HepG2 (cell line): ENCODE results near the gene IGF2. TPM values are rescaled to one million over a fixed set of nuclear protein-coding genes. Genes with fewer than 3 reads are reported as not detected.

Experiments used
- ATF7-NPFF ChIP-seq: sonication (generic); formaldehyde crosslinking; IDR thresholded peaks from 2 replicates; pipeline ENCODE4 v1.8.1; 2023; ENCODE audit warnings: mild to moderate bottlenecking, low read depth, missing genetic modification reagents, moderate library complexity
- CREBL2 ChIP-seq: sonication (generic); formaldehyde crosslinking; IDR thresholded peaks from 2 replicates; pipeline ENCODE4 v1.8.1; 2023; ENCODE audit warnings: missing genetic modification reagents, mild to moderate bottlenecking, borderline replicate concordance
- FOXP1 ChIP-seq, 2 experiments: fragments of 450-650 bp in 1 of 2; IDR thresholded peaks; 2 replicates each; pipeline ENCODE4 v1.6.1; 2017 to 2018; ENCODE audit warnings: antibody characterized with exemption in 1 of 2
- HMGXB4 ChIP-seq, 2 experiments: sonication (generic) in 1 of 2; formaldehyde crosslinking in 1 of 2; IDR thresholded peaks; 2 replicates each; pipeline versions ENCODE4 v1.4.0 to v1.6.1; 2018 to 2020; ENCODE audit warnings: missing genetic modification reagents in 2 of 2, borderline replicate concordance in 1 of 2, low read depth in 1 of 2, mild to moderate bottlenecking in 1 of 2, missing biosample characterization in 1 of 2
- HNRNPK ChIP-seq: fragments of 200-400 bp; formaldehyde crosslinking; IDR thresholded peaks from 2 replicates; pipeline ENCODE4 v1.6.1; 2018; ENCODE audit warnings: low read length, low read depth, moderate library complexity, mild to moderate bottlenecking; ENCODE audit not compliant: poor library complexity, severe bottlenecking
- JARID2 ChIP-seq: sonication (generic); formaldehyde crosslinking; IDR thresholded peaks from 2 replicates; pipeline ENCODE4 v1.8.1; 2023; ENCODE audit warnings: missing genetic modification reagents, inconsistent platforms; ENCODE audit not compliant: insufficient replicate concordance
- KLF12 ChIP-seq: sonication (generic); formaldehyde crosslinking; IDR thresholded peaks from 2 replicates; pipeline ENCODE4 v1.4.0; 2020; ENCODE audit warnings: missing genetic modification reagents, borderline replicate concordance
- MBD4 ChIP-seq: IDR thresholded peaks from 2 replicates; pipeline ENCODE4 v1.6.1; 2012; ENCODE audit warnings: low read length, inconsistent platforms, borderline replicate concordance
- MIER3 ChIP-seq: IDR thresholded peaks from 2 replicates; pipeline ENCODE4 v1.6.1; 2016; ENCODE audit warnings: missing compliant biosample characterization, borderline replicate concordance
- MTF2 ChIP-seq: sonication (generic); formaldehyde crosslinking; IDR thresholded peaks from 2 replicates; pipeline ENCODE4 v1.5.0; 2020; ENCODE audit warnings: missing genetic modification reagents, borderline replicate concordance
- NFIB ChIP-seq: sonication (generic); formaldehyde crosslinking; IDR thresholded peaks from 2 replicates; pipeline ENCODE4 v1.9.0; 2021; ENCODE audit warnings: missing genetic modification reagents, mild to moderate bottlenecking, borderline replicate concordance
- NPAS2 ChIP-seq: sonication (generic); formaldehyde crosslinking; IDR thresholded peaks from 2 replicates; pipeline ENCODE4 v1.8.0; 2022; ENCODE audit warnings: mild to moderate bottlenecking, missing genetic modification reagents, borderline replicate concordance
- PHF20 ChIP-seq: sonication (generic); formaldehyde crosslinking; IDR thresholded peaks from 2 replicates; pipeline ENCODE4 v1.5.0; 2020; ENCODE audit warnings: mild to moderate bottlenecking, missing genetic modification reagents
- SATB2 ChIP-seq: sonication (generic); formaldehyde crosslinking; IDR thresholded peaks from 2 replicates; pipeline ENCODE4 v1.5.0; 2020; ENCODE audit warnings: missing genetic modification reagents
- SETDB1 ChIP-seq: sonication (generic); formaldehyde crosslinking; IDR thresholded peaks from 2 replicates; pipeline ENCODE4 v1.5.1; 2020; ENCODE audit warnings: missing genetic modification reagents, mild to moderate bottlenecking, borderline replicate concordance
- ZHX2 ChIP-seq, 2 experiments: sonication (generic) in 1 of 2; formaldehyde crosslinking in 1 of 2; IDR thresholded peaks; 2 replicates each; pipeline versions ENCODE4 v1.6.1 to v1.9.0; 2014 to 2022; ENCODE audit warnings: antibody characterized with exemption in 1 of 2, borderline replicate concordance in 1 of 2, inconsistent platforms in 1 of 2, low read depth in 1 of 2, missing genetic modification reagents in 1 of 2
- ZNF343 ChIP-seq: sonication (generic); formaldehyde crosslinking; IDR thresholded peaks from 2 replicates; pipeline ENCODE4 v1.4.0; 2020; ENCODE audit warnings: mild to moderate bottlenecking, missing genetic modification reagents
- ZNF468 ChIP-seq: sonication (generic); formaldehyde crosslinking; IDR thresholded peaks from 2 replicates; pipeline ENCODE4 v1.8.0; 2022; ENCODE audit warnings: mild to moderate bottlenecking, moderate library complexity, missing genetic modification reagents
- ZNF484 ChIP-seq: sonication (generic); formaldehyde crosslinking; IDR thresholded peaks from 2 replicates; pipeline ENCODE4 v1.5.1; 2020; ENCODE audit warnings: mild to moderate bottlenecking, low read depth, missing genetic modification reagents, borderline replicate concordance
- polyA plus RNA-seq, 8 experiments: library from polyadenylated mRNA; depleted of rRNA in 3 of 8; stranded (reverse) in 7 of 8; unstranded in 1 of 8; fragments of >200 nt; fragmentation: Illumina TruSeq in 4 of 8; extraction: Trizol in 4 of 8; gene quantifications; 2 replicates each; pipeline versions ENCODE4 v1.2.1 to v1.2.3, GENCODE V29; 2011 to 2016; ENCODE audit warnings: low read depth in 4 of 8, missing spikeins in 1 of 8, mixed read lengths in 1 of 8; ENCODE audit not compliant: insufficient read depth in 1 of 8
- total RNA-seq, 5 experiments: library from RNA; depleted of rRNA; stranded (reverse); fragments of >200 nt; fragmentation: Illumina TruSeq; extraction: Trizol; gene quantifications; 2 replicates each; pipeline ENCODE4 v1.2.3, GENCODE V29; 2016; ENCODE audit warnings: low read depth in 1 of 5
- TF ChIP-seq, protein P1 (sequence below): sonication (generic); formaldehyde crosslinking; IDR thresholded peaks from 2 replicates; pipeline ENCODE4 v1.8.0; 2022; ENCODE audit warnings: mild to moderate bottlenecking, missing genetic modification reagents

Gene IGF2
- total and polyA plus RNA-seq, 2 of the 13 experiments (the other 11 are each of a cell fraction or from before 2014, with no cell fraction given): 79.1 to 254 TPM

DNA sequence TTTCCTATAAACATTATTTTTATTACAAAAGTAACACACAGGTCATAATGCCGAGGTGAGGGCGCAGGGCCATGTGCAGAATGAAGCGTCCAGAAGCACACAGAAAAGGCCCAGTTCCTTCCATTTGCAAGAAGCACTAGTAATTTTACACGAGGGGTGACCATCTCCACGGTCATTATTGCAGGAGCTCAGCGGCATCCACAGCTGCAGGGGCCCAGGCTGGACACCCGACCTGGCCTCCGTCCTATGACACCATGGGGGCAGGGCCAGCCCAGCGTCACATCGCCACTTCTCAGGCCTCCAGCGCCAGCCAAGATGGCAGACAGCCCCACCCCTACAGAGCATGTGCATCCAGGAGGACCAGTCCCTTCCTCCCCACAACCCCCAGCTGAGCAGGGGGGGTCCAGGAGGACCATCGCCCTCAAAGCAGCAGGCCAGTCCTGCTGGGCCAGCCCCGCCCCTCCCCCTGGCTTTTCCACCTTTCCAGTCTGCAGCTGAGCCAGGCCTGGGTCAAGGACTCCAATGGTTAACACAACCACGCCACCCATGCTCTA lies 3.5 kb downstream of the IGF2 start (continued):
- TF ChIP-seq JARID2 (CRISPR knock-in tag): no peak
- no peak for TF ChIP-seq CREBL2 (CRISPR knock-in tag)
- TF ChIP-seq ZNF484 (CRISPR knock-in tag): no peak
- no peak for TF ChIP-seq PHF20 (CRISPR knock-in tag)
- TF ChIP-seq, protein P1, sequence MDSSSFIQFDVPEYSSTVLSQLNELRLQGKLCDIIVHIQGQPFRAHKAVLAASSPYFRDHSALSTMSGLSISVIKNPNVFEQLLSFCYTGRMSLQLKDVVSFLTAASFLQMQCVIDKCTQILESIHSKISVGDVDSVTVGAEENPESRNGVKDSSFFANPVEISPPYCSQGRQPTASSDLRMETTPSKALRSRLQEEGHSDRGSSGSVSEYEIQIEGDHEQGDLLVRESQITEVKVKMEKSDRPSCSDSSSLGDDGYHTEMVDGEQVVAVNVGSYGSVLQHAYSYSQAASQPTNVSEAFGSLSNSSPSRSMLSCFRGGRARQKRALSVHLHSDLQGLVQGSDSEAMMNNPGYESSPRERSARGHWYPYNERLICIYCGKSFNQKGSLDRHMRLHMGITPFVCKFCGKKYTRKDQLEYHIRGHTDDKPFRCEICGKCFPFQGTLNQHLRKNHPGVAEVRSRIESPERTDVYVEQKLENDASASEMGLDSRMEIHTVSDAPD: no peak
- no peak for TF ChIP-seq NFIB (CRISPR knock-in tag)
- no peak; the same call in 1 of the 2 replicates for TF ChIP-seq ATF7-NPFF
- TF ChIP-seq ZHX2 (IDR thresholded peaks at IDR 0.05; ENCODE audit: low read depth): no peak
- no peak for TF ChIP-seq ZHX2 (CRISPR knock-in tag; IDR thresholded peaks at IDR 0.05; ENCODE audit: borderline replicate concordance)
- TF ChIP-seq FOXP1 (IDR thresholded peaks at IDR 0.05): no peak
- TF ChIP-seq FOXP1 (CRISPR knock-in tag; IDR thresholded peaks at IDR 0.05): no peak
- TF ChIP-seq HMGXB4 (CRISPR knock-in tag; IDR thresholded peaks at IDR 0.05; ENCODE audit: borderline replicate concordance in 1 of 2, low read depth in 1 of 2): no peak
- TF ChIP-seq SETDB1 (CRISPR knock-in tag): no peak
- TF ChIP-seq HNRNPK: no peak
- no peak for TF ChIP-seq SATB2
- TF ChIP-seq MTF2: no peak
- 0 out of 2 replicates have a peak, but pooled peaks have one; percentile 68 for TF ChIP-seq KLF12
- TF ChIP-seq NPAS2 (CRISPR knock-in tag): no peak
- TF ChIP-seq ZNF468 (CRISPR knock-in tag): no peak
- TF ChIP-seq MIER3: 0 out of 2 replicates have a peak, but pooled peaks have one; percentile 0
- TF ChIP-seq ZNF343 (CRISPR knock-in tag): no peak
- no peak for TF ChIP-seq MBD4
